ENCODE results near the gene INAFM1. TPM values are rescaled to one million over a fixed set of nuclear protein-coding genes. Genes with fewer than 3 reads are reported as not detected.

Gene INAFM1
- total and polyA plus RNA-seq, 2 donors (not counting 3 experiments of a cell fraction or from before 2014, with no cell fraction given): 2.8 to 8.3 TPM

DNA sequence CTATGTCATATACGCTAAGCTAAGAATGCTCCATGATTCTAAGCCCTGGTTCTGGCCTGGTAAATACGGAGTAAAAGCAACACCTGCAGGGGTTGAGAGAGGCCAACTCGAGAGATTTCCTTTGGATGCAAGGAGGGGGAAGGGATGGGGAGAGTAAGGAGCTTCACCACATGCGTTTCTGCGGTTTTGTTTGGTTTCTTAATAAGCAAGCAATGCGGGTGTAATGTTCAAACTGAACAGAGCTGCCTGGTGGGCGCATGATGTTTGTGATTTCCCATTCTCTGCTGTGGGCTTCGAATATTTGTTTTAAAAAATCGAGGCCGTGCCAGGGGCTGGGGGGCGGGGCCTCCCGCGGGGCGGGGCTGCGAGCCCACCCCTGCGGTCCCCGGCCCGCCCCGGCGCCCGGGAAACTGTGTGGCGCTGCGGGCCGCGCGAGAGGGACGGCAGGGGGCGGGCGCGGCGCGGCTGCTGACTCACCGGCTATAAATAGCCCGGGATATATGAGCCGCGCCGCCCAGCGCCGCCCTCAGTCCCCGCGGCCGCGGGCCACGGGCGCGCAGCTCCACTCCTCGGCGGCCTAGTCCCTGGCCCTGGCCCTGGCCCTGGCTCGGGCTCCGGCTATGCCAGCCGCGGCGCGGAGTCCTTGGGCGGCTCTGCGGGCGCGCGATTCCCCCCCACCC is 48.8 kb upstream of the INAFM1 start:
- H4K20me1 ChIP-seq (replicated peaks; ENCODE audit: control insufficient read depth, extremely low read depth, insufficient read depth, low read length): no peaks in the 10 kb centered on the region
- peak overlapping the region in 1 of 3 experiments; percentile 31 for H3K4me3 ChIP-seq (replicated peaks in 1 of 3; ENCODE audit: insufficient read depth in 1 of 3, low read depth in 1 of 3, low read length in 3 of 3)
- no peaks in the 10 kb centered on the region for H3K9me1 ChIP-seq (replicated peaks; ENCODE audit: control insufficient read depth, extremely low read depth, insufficient read depth, low read length)
- intact Hi-C loops (cut with micrococcal nuclease) (loop anchor here (1.0 to 2.0 kb wide), 4 partner anchors 16 to 49 kb away; partner anchors contain the start of gene CCDC9), dilution Hi-C loops (cut with MboI; ENCODE audit: extremely low pct_ligation_motif_present, low sequenced_read_pairs) (no loop called here)
- peak overlapping the region; percentile 61 for H3K27ac ChIP-seq (ENCODE audit: insufficient read depth, low read depth, low read length)
- CTCF ChIA-PET: interaction anchor here (0.6 to 5.3 kb wide), 12 partner anchors 9 to 80 kb away, joined by 3 to 74 read pairs (median 4); no protein-coding TSS in a partner anchor
- no peaks in the 10 kb centered on the region for H3K9me3 ChIP-seq (replicated peaks; ENCODE audit: control insufficient read depth, insufficient read depth, low read length)
- H3K4me2 ChIP-seq (ENCODE audit: insufficient read depth, low read length): no peak overlapping the region
- FAIRE-seq: peak; percentile 90
- peak; percentile 84 for DNase-seq (ENCODE audit: low read depth, low spot score)
- BruUV-seq (replicated peaks): no TSS peak
- H2AFZ ChIP-seq (ENCODE audit: low read depth, low read length): peak overlapping the region; percentile 18
- peaks cover 9% of the 10 kb centered on the region for H3K79me2 ChIP-seq (ENCODE audit: control insufficient read depth, insufficient read depth, low read length)
- no peaks in the 10 kb centered on the region for H3K27me3 ChIP-seq (ENCODE audit: control insufficient read depth in 2 of 2, insufficient read depth in 2 of 2, low read length in 2 of 2)
- peak overlapping the region; percentile 67 for H3K9ac ChIP-seq (replicated peaks; ENCODE audit: extremely low read depth, insufficient read depth, low read length)
- POLR2A ChIA-PET: interaction anchor here (0.5 to 2.2 kb wide), 22 partner anchors 8 to 219 kb away, joined by 3 to 31 read pairs (median 4); partner anchors contain the start of genes CCDC9 and ZC3H4
- peaks cover 0 to 15% of the 10 kb centered on the region in 2 experiments for H3K36me3 ChIP-seq (ENCODE audit: control insufficient read depth in 2 of 2, extremely low read depth in 1 of 2, insufficient read depth in 2 of 2, low read length in 2 of 2)
- peaks cover 22% of the 10 kb centered on the region for H3K4me1 ChIP-seq (ENCODE audit: control insufficient read depth, extremely low read depth, insufficient read depth, low read length)
- TF ChIP-seq MYC (IDR thresholded peaks at IDR 0.05; ENCODE audit: low read depth, low read length): no peak
- no peak for TF ChIP-seq EZH2 (IDR thresholded peaks at IDR 0.05; ENCODE audit: borderline replicate concordance, low read depth, low read length, severe bottlenecking)
- peak; percentile 100 for TF ChIP-seq POLR2A (IDR thresholded peaks at IDR 0.05; ENCODE audit: low read depth, low read length)
- no peak for TF ChIP-seq GATA2 (IDR thresholded peaks at IDR 0.05; ENCODE audit: insufficient read depth, insufficient read length, low read depth, low read length)
- peak; percentile 100 for TF ChIP-seq POLR2AphosphoS5 (IDR thresholded peaks at IDR 0.05; ENCODE audit: insufficient read depth, low read depth, low read length)
- peak in 1 of 2 donors; percentile 6 for TF ChIP-seq CTCF (IDR thresholded peaks at IDR 0.05; ENCODE audit: extremely low read depth in 1 of 2, insufficient read depth in 1 of 2, low read depth in 1 of 2, low read length in 2 of 2)
- no peak for TF ChIP-seq MAX (IDR thresholded peaks at IDR 0.05; ENCODE audit: insufficient read depth, insufficient read length)
- peak; percentile 70 for TF ChIP-seq FOS (IDR thresholded peaks at IDR 0.05; ENCODE audit: borderline replicate concordance, insufficient read depth, low read length)
- no peak for TF ChIP-seq JUN (IDR thresholded peaks at IDR 0.05; ENCODE audit: borderline replicate concordance, insufficient read depth, insufficient read length, low read depth)

Data from endothelial cell of umbilical vein (primary cell).